Myocyte (in vitro differentiated cells): Measurements from ENCODE around the gene SNAPC2. TPM values are rescaled to one million over a fixed set of nuclear protein-coding genes. Genes with fewer than 3 reads are reported as not detected.

ENCODE experiments used
- DNase-seq: peaks from one replicate; pipeline ENCODE4 v3.0.0-alpha.2; 2012; ENCODE audit warnings: low read depth
- polyA plus RNA-seq: library from polyadenylated mRNA; unstranded; fragments of >200 nt; gene quantifications from one replicate; pipeline ENCODE4 v1.2.1, GENCODE V29; 2012; ENCODE audit warnings: missing spikeins
- total RNA-seq: library from RNA; depleted of rRNA; stranded (reverse); fragments of >200 nt; gene quantifications from 2 replicates; pipeline ENCODE4 v1.2.3, GENCODE V29; 2014

The SNAPC2 gene
- 21.5 and 27.5 TPM in 2 replicates for total RNA-seq
- polyA plus RNA-seq = 17.3 TPM

- DNase-seq = peak; percentile 95
Measured at GRCh38 chr19:7919610-7920518, at the start of gene SNAPC2. SNAPC2 (plus strand) TSS chr19:7920338; CDS start chr19:7920367, 29 bp downstream.

- DNase-seq = no peak
Measured at GRCh38 chr19:7870571-7871436, 49.3 kb upstream of the SNAPC2 start.

- DNase-seq = peak; percentile 85
Measured at GRCh38 chr19:7871437-7872305, 48.5 kb upstream of the SNAPC2 start.

GRCh38 chr19:7872306-7873204, 47.6 kb upstream of the SNAPC2 start:
- no peak for DNase-seq

- DNase-seq = no peak
Measured at GRCh38 chr19:7873304-7874075, 46.6 kb upstream of the SNAPC2 start.

- no peak for DNase-seq
Measured at GRCh38 chr19:7874076-7874896, 45.9 kb upstream of the SNAPC2 start, which contains the start of gene PRR36. PRR36 (minus strand) TSS chr19:7874390; CDS start chr19:7873689, 701 bp downstream.

- DNase-seq = no peak
Measured at GRCh38 chr19:7874897-7875273, 45.3 kb upstream of the SNAPC2 start.

- DNase-seq = no peak
Measured at GRCh38 chr19:7877249-7877836, 42.8 kb upstream of the SNAPC2 start.

GRCh38 chr19:7879111-7879807, 40.9 kb upstream of the SNAPC2 start:
- no peak for DNase-seq

- DNase-seq = no peak
Measured at GRCh38 chr19:7879836-7880235, 40.3 kb upstream of the SNAPC2 start.

GRCh38 chr19:7881910-7882309, 38.2 kb upstream of the SNAPC2 start:
- DNase-seq = no peak

- no peak for DNase-seq
Measured at GRCh38 chr19:7883105-7883504, 37.0 kb upstream of the SNAPC2 start.

GRCh38 chr19:7883796-7884570, 36.2 kb upstream of the SNAPC2 start:
- DNase-seq = no peak

GRCh38 chr19:7885818-7886217, 34.3 kb upstream of the SNAPC2 start:
- no peak for DNase-seq

GRCh38 chr19:7887408-7888144, 32.6 kb upstream of the SNAPC2 start:
- no peak for DNase-seq
